Measurements from ENCODE around the gene GAS7.

DNA sequence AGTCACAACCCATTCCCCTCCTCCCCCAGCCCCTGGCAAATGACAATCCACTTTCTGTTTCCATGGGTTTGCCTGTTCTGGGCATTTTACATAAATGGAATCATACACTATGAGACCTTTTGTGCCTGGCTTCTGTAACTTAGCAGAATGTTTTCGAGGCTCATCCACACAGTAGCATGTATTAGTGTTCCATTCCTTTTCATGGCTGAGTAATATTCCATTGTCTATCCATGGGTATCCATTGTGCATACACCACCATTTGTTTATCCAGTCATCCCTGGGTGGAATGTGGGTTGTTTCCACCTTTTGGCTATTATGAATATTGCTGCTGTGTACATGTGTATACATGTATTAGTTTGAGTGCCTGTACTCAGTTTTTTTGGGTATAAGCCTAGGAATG is 259.6 kb downstream of the GAS7 start:
- TF ChIP-seq, protein P1, sequence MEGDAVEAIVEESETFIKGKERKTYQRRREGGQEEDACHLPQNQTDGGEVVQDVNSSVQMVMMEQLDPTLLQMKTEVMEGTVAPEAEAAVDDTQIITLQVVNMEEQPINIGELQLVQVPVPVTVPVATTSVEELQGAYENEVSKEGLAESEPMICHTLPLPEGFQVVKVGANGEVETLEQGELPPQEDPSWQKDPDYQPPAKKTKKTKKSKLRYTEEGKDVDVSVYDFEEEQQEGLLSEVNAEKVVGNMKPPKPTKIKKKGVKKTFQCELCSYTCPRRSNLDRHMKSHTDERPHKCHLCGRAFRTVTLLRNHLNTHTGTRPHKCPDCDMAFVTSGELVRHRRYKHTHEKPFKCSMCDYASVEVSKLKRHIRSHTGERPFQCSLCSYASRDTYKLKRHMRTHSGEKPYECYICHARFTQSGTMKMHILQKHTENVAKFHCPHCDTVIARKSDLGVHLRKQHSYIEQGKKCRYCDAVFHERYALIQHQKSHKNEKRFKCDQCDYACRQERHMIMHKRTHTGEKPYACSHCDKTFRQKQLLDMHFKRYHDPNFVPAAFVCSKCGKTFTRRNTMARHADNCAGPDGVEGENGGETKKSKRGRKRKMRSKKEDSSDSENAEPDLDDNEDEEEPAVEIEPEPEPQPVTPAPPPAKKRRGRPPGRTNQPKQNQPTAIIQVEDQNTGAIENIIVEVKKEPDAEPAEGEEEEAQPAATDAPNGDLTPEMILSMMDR (conservative IDR thresholded peaks at IDR 0.05; ENCODE audit: low read depth in 2 of 2), result no peak
- TF ChIP-seq EZH2 (IDR thresholded peaks at IDR 0.05; ENCODE audit: low read depth, unreplicated experiment) (no peak), POLR2AphosphoS5 (IDR thresholded peaks at IDR 0.05; ENCODE audit: low read depth) (no peak), EZH2phosphoT487 (IDR thresholded peaks at IDR 0.05; ENCODE audit: unreplicated experiment) (no peak), ZNF114 (CRISPR knock-in tag; IDR thresholded peaks at IDR 0.05) (no peak)
- TF ChIP-seq, protein P2, sequence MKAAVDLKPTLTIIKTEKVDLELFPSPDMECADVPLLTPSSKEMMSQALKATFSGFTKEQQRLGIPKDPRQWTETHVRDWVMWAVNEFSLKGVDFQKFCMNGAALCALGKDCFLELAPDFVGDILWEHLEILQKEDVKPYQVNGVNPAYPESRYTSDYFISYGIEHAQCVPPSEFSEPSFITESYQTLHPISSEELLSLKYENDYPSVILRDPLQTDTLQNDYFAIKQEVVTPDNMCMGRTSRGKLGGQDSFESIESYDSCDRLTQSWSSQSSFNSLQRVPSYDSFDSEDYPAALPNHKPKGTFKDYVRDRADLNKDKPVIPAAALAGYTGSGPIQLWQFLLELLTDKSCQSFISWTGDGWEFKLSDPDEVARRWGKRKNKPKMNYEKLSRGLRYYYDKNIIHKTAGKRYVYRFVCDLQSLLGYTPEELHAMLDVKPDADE (IDR thresholded peaks at IDR 0.05), result no peak
- TF ChIP-seq, protein P3, sequence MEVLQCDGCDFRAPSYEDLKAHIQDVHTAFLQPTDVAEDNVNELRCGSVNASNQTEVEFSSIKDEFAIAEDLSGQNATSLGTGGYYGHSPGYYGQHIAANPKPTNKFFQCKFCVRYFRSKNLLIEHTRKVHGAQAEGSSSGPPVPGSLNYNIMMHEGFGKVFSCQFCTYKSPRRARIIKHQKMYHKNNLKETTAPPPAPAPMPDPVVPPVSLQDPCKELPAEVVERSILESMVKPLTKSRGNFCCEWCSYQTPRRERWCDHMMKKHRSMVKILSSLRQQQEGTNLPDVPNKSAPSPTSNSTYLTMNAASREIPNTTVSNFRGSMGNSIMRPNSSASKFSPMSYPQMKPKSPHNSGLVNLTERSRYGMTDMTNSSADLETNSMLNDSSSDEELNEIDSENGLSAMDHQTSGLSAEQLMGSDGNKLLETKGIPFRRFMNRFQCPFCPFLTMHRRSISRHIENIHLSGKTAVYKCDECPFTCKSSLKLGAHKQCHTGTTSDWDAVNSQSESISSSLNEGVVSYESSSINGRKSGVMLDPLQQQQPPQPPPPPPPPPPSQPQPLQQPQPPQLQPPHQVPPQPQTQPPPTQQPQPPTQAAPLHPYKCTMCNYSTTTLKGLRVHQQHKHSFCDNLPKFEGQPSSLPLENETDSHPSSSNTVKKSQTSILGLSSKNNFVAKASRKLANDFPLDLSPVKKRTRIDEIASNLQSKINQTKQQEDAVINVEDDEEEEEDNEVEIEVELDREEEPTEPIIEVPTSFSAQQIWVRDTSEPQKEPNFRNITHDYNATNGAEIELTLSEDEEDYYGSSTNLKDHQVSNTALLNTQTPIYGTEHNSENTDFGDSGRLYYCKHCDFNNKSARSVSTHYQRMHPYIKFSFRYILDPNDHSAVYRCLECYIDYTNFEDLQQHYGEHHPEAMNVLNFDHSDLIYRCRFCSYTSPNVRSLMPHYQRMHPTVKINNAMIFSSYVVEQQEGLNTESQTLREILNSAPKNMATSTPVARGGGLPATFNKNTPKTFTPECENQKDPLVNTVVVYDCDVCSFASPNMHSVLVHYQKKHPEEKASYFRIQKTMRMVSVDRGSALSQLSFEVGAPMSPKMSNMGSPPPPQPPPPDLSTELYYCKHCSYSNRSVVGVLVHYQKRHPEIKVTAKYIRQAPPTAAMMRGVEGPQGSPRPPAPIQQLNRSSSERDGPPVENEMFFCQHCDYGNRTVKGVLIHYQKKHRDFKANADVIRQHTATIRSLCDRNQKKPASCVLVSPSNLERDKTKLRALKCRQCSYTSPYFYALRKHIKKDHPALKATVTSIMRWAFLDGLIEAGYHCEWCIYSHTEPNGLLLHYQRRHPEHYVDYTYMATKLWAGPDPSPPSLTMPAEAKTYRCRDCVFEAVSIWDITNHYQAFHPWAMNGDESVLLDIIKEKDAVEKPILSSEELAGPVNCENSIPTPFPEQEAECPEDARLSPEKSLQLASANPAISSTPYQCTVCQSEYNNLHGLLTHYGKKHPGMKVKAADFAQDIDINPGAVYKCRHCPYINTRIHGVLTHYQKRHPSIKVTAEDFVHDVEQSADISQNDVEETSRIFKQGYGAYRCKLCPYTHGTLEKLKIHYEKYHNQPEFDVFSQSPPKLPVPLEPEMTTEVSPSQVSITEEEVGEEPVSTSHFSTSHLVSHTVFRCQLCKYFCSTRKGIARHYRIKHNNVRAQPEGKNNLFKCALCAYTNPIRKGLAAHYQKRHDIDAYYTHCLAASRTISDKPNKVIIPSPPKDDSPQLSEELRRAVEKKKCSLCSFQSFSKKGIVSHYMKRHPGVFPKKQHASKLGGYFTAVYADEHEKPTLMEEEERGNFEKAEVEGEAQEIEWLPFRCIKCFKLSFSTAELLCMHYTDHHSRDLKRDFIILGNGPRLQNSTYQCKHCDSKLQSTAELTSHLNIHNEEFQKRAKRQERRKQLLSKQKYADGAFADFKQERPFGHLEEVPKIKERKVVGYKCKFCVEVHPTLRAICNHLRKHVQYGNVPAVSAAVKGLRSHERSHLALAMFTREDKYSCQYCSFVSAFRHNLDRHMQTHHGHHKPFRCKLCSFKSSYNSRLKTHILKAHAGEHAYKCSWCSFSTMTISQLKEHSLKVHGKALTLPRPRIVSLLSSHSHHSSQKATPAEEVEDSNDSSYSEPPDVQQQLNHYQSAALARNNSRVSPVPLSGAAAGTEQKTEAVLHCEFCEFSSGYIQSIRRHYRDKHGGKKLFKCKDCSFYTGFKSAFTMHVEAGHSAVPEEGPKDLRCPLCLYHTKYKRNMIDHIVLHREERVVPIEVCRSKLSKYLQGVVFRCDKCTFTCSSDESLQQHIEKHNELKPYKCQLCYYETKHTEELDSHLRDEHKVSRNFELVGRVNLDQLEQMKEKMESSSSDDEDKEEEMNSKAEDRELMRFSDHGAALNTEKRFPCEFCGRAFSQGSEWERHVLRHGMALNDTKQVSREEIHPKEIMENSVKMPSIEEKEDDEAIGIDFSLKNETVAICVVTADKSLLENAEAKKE (CRISPR knock-in tag; IDR thresholded peaks at IDR 0.05), result no peak
- TF ChIP-seq, protein P4, sequence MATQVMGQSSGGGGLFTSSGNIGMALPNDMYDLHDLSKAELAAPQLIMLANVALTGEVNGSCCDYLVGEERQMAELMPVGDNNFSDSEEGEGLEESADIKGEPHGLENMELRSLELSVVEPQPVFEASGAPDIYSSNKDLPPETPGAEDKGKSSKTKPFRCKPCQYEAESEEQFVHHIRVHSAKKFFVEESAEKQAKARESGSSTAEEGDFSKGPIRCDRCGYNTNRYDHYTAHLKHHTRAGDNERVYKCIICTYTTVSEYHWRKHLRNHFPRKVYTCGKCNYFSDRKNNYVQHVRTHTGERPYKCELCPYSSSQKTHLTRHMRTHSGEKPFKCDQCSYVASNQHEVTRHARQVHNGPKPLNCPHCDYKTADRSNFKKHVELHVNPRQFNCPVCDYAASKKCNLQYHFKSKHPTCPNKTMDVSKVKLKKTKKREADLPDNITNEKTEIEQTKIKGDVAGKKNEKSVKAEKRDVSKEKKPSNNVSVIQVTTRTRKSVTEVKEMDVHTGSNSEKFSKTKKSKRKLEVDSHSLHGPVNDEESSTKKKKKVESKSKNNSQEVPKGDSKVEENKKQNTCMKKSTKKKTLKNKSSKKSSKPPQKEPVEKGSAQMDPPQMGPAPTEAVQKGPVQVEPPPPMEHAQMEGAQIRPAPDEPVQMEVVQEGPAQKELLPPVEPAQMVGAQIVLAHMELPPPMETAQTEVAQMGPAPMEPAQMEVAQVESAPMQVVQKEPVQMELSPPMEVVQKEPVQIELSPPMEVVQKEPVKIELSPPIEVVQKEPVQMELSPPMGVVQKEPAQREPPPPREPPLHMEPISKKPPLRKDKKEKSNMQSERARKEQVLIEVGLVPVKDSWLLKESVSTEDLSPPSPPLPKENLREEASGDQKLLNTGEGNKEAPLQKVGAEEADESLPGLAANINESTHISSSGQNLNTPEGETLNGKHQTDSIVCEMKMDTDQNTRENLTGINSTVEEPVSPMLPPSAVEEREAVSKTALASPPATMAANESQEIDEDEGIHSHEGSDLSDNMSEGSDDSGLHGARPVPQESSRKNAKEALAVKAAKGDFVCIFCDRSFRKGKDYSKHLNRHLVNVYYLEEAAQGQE (IDR thresholded peaks at IDR 0.05; ENCODE audit: unreplicated experiment), result no peak
